OCI-M1 (cell line): Measurements from ENCODE around the gene ITGB2.

ENCODE experiments used
- DNase-seq: peaks from one replicate; lab custom pipeline; 2025; lab: John Stamatoyannopoulos, UW

ITGB2 gene

GRCh38 chr21:44897326-44898010, 23.2 kb downstream of the ITGB2 start:
- DNase-seq, result peak; percentile 51

GRCh38 chr21:44896561-44897286, 24.0 kb downstream of the ITGB2 start:
- no peak for DNase-seq

DNA sequence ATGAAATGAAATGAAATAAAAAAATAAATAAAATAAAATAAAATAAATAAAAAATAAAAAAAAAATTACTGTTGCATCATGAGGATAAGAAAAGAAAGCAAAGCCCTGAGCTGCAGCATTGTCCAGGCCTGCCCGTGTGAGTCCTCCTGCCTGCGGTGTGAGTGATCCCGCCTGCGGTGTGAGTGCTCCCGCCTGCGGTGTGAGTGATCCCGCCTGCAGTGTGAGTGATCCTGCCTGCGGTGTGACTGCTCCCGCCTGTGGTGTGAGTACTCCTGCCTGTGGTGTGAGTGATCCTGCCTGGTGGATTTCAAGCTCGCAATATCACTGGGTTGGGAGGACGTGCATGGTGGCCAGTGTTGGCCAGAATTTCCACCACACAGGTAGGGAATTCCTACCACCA, 24.8 kb downstream of the ITGB2 start:
- DNase-seq, result no peak

GRCh38 chr21:44894687-44895302, 25.9 kb downstream of the ITGB2 start:
- DNase-seq, result no peak

GRCh38 chr21:44893948-44894656, 26.6 kb downstream of the ITGB2 start:
- DNase-seq, result no peak

GRCh38 chr21:44893278-44893556, 27.5 kb downstream of the ITGB2 start:
- DNase-seq, result no peak

DNA sequence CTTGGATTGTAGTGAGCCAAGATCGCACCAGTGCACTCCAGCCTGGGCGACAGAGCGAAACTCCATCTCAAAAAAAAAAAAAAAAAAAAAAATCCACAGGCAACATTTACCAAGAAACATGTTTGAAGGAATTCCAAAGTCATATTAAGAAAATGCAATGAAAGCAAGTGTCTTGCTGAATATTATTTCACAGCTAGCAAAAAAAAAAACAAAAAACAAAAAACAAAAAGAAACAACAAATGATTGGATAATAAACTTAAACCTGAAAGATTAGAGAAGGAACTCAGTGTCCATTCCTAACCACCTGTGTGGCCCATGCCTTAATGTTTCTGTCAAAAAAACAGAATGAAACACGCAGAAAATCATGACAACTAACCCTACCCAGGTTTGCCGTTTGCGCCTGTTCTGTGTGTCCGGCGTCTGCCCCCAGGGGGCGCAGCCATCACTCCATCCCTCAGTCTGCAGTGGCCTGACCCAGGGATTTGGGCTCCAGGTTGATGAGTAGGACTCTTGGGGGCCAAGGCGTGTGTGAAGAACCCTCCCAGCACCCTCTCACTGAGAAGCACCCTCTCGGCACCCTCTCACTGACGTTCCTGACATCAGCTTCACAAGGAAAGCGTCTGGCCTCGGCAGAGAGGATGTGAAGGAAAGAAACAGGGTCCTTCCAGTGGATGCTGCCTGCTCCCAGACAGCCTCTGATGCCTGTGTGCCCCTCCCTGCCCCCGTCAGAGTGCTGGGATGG, 28.0 kb downstream of the ITGB2 start:
- peak; percentile 87 for DNase-seq

DNA sequence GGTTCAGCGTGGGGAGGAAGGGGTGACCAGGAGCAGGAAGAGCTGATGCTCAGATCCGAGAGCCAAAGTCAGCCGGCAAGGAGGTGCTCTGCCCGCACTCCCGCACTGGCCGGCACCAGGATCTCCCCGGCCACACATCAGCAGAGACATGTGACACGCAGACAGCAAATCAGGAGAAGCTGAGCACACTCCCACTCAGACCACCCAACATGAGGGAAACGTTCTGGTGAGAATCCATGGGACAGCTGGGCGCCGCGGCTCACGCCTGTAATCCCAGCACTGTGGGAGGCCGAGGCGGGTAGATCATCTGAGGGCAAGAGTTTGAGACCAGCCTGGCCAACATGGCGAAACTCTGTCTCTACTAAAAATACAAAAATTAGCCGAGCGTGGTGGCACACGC, 28.6 kb downstream of the ITGB2 start:
- DNase-seq, result no peak

DNA sequence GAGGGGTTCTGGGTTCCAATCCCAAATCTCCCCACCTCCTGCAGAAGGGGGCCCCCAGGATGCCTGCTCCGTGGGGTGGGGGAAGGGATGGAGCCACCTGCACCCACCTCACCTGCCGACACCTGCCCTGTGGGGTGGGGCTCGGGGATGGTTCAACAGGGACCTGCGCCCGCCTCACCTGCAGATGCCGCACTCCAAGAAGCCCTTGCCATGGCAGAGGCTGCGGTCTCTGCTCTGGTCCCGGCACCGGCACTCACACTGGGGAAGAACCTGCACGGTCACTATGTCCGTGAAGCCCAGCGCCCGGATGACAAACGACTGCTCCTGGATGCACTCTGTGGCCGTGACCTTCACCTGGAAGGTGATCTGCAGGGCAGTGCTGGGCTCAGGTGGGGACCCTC, 29.1 kb downstream of the ITGB2 start:
- no peak for DNase-seq

DNA sequence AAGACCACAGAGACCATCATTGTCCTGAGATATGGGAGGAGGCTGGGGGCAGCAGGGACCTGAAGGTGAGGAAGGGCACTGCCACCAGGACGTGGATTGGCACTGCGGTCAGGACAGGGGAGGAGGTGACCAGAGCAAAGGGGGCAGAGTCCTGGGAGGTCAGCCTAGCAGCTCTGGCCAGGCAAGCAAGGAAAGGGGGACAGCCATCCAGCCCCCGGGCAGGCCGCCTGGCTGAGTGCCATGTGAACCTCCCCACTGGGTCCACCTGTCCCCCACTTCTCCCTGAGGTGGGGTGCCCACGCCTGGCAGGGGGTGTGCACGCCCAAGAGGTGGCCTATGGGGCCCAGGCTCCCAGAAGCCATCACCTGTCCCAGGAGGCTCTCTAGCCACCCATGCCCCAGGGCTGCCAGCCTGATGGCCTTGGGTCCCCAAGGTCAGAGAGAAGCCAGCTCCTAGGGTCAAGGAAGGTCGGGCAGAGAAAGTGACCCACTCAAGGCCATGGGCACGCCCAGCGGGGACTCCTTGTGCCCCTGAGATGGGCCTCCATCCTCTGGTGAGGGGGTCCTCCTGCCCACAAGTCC, 29.6 kb downstream of the ITGB2 start:
- DNase-seq, result no peak

GRCh38 chr21:44890338-44890931, 30.3 kb downstream of the ITGB2 start:
- no peak for DNase-seq

DNA sequence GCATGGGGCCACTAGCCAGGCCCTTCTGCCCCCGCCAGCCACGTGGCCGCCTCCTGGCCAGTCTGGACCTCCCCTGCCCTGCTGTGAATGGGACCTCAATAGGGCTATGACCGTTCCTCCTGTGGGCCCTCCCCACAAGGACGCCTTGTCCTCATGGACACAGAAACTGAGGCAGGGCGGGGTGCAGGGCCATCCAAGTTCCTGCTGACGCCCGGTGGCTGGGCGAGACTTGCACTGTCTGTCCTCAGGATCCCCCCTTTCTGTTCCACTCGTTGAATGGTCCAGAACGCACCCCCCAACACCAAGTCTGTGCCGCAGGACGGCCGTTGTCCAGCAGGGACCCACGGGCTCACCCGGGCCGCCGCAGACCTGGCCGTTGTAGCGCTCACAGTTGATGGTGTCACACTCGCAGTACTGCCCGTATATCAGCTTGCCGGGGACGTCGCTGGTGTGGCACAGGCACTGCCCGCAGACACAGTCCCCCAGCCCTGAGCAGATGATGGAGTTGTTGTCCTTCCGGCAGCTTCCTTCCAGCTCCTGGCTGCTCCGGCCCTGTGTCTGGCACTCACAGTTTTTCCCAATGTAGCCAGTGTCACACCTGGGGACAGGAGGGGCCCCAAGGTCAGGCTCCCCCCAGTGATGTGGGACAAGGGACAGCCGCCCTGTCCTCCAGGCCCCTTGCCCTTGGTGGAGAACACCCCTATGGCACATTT, 30.9 kb downstream of the ITGB2 start:
- no peak for DNase-seq

DNA sequence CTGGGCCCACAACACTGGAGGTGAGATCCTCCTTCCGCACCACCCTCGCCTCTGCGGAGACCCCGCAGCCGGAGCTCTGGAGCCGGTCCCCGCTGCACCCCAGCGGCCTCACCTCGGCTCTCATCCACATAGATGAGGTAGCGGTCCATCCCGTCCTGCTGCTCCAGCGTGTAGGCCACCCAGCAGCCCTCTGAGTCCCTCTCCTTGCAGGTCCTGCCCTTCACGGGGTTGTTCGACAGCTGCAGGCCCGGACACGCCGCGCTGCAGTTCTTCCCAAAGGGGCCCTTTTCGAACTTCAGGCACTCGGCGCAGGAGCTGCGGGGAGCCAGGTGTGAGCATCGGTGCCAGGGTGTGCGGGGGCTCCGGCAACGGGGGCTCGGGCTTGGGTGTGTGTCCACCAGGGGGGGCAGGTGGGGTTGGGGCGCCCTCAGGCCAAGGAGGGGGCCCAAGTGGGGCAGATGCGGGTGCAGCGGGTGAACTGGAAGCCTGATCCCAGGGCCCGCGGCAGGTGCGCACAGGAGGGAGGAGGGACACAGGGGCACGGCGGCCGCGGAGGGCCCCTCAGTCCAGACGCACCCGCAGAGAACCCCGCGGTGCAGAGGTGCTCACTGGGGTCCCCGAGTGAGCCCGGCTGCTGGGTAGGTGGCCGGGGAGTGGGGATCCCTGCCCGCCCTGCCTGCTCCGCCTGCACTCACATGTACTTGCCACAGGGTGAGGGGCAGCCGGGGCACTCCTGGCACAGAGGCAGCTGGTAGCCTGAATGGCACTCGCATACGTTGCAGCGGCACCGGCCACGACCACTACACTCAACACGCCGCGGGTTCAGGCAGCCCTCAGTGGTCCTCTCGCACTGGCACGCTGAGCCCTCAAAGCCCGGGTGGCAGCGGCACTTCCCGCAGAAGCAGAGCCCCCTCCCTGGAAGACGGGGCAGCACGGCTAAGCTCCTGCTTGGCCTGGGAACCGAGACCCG, 31.8 kb downstream of the ITGB2 start:
- DNase-seq, result no peak

DNA sequence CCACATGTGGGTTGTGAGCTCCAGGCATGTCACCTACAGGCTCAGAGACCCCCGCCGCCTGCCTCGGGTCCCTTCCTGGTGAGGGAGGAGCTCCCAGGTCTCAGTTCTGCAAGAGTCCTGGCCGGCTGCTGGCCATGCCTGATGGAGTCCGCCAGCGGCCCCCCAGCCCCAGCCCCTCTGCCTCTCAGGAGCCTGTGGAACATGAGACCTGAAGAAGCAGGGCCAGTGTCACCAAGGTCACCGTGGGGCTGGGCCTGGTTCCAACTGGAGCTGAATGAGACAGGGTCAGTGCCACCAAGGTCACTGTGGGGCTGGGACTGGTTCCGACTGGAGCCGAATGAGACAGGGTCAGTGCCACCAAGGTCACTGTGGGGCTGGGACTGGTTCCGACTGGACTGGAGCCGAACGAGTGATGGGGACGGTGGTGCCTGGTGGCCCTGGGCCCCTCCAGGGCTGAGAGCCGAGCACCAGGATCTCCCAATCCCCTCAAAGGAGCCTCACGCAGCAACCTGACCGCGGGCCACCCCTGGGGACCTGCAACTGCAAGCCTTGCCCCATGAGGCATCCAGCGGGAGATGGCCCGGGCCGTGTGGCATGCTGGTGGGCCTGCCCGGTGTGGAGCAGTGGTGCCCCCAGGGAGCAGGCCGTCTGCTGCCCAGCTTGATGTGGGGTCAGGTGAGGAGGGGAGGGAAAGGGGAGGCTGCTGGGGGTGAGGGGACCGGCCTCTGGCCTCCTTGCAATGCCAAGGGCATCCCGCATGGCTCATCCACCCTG, 32.7 kb downstream of the ITGB2 start:
- no peak for DNase-seq

DNA sequence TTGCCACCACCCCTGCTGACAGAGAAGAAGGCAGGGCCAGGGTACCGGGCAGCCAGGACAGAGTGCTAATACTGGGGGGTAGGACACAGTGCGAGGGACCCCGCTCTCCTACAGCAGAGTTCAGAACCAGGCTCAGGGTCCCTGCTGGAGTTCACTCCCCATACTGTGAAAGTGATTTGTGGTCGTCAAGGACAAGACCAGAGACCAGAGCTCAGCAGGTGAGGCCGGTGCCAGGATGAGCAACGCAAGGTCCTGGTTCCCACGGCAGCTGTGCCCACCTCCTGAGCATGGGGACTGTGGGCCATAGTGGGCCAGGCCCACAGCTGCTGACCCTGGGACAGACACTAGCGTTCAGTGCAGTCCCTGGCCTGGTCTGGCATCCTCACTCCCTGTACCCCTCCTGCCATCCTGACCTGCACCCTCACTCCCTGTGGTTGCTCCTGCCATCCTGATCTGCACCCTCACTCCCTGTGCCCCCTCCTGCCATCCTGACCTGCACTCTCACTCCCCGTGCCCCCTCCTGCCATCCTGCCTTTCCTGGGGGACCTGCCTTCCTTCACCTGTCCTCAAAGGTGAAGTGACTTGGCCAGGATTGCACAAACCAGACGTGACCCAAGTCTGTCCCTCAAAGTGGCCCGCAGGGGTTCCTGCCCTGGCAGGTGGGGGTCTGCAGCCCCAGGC, 33.4 kb downstream of the ITGB2 start:
- no peak for DNase-seq

GRCh38 chr21:44886113-44887075, 34.3 kb downstream of the ITGB2 start:
- DNase-seq, result no peak

GRCh38 chr21:44885615-44886014, 35.1 kb downstream of the ITGB2 start:
- no peak for DNase-seq
